GM19351 (cell line): Measurements from ENCODE around the gene MRPS2.

Experiments used
- ATAC-seq: cut with Tn5 transposase; IDR thresholded peaks from one replicate; pipeline ENCODE4 v1.9.1; 2021; ENCODE audit warnings: mild to moderate bottlenecking, moderate library complexity; ENCODE audit not compliant: unreplicated experiment

The MRPS2 gene

DNA sequence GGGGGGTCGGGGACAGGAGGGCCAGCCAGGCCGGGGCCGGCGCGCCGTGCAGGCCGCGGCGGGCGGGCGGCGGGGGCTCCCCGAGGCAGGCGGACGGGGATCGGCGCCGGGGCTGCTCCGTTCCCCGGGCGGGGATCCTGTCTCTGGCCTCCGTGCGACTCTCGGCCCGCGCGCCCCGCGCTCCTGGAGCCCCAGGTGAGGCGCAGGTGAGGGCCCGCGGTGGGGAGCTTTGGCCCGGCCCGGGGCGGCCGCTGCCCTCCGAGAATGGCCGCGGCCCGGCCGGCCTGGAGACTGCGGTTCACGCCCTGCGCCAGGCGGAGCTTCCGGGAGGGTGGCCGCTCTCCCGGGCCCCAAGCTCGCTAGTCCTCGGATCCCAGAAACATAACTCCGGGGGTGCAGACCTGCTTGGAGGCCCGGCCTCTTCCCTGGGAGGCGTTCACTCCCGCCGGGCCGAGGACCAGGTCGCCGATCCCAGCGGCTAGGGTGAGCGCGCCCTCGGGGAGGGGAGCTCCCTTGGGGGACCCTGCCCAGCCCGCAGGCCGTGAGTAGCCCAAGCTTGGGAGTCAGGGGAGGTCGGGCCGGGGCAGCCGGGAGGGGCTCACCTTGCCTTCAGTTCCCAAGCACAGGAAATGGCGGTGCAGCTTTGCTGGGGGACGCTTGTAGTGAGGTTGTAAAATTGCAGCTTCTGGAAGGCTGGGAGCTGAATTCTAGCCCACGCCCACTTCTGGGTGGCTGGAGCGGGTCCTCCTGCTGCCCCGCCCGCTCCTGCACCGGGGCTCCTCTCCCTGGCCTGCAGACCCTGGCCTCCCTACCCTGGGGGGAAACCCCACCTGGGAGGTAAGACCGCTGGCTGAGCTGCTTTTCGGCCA, 20.2 kb upstream of the MRPS2 start:
- no peak for ATAC-seq

DNA sequence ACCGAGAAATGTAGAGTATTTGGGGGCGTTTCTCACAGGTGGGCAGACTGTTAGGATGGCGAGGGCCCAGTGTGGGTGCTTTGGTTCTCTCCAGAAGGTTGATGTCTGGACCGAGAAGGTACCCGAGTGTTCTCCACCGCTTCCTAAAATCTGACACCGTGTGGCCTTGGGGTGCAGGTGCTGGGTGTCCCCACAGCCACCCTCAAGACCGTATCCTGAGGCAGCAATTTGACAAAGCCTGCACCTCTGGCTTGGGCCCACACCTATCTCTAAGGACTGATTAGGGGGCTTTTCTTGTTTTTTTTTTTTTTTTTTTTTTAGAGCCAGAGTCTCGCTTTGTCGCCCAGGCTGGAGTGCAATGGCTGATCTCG, 19.6 kb upstream of the MRPS2 start:
- ATAC-seq, result no peak

- no peak for ATAC-seq
Observed at GRCh38 chr9:135482015-135482754, 18.3 kb upstream of the MRPS2 start.

- no peak for ATAC-seq
Observed at GRCh38 chr9:135484460-135485277, 15.8 kb upstream of the MRPS2 start.

- no peak for ATAC-seq
Observed at GRCh38 chr9:135485385-135485784, 15.1 kb upstream of the MRPS2 start.

DNA sequence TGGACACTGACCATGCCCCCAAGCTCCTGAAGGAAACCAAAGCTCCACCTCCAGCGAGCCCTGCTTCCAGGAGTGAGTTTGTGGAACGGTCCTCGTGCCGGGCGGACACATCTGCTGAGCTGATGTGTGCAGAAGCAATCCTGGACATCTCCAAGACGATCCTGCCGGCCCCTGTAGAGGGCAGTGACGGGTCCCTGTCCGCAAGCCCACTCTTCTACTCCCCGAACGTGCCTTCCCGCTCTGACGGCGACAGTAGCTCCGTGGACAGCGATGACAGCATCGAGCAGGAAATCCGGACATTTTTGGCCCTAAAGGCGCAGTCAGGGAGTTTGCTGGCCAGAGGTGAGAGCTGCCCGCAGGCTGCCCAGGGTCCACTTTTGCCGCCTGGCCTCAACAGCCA, 14.7 kb upstream of the MRPS2 start:
- ATAC-seq, result no peak

DNA sequence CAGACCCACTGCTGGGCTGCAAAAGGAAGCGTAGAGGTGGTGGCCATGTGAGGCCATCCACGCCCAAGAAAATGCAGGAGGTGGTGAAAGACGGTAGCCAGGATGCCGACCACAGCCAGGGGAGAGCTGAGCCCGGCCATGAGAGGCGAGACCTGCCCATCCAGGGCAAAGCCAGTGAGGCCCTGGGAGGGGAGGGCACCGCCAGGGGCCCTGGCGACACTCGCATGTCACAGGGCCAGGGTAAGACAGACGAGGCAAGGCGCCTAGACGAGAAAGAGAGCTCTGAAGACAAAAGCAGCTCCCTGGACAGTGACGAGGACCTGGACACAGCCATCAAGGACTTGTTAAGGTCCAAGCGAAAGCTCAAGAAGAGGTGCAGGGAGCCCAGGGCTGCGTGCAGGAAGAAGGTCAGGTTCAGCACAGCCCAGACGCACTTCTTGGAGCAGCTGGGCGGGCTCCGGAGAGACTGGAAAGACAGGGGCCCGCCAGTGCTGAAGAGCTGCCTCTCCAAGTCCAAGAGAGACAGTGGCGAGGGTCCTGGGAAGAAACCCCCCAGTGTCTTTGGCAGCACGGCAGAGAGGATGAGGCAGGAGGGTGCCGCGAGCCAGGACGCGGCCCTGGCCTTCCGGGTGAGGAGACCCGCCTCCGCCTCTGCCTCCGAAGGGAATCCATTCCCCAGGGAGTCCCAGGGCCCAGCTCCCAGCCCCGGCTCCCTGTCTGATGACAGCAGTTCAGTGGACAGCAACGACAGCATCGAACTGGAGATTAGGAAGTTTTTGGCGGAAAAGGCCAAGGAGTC, 14.0 kb upstream of the MRPS2 start:
- no peak for ATAC-seq

DNA sequence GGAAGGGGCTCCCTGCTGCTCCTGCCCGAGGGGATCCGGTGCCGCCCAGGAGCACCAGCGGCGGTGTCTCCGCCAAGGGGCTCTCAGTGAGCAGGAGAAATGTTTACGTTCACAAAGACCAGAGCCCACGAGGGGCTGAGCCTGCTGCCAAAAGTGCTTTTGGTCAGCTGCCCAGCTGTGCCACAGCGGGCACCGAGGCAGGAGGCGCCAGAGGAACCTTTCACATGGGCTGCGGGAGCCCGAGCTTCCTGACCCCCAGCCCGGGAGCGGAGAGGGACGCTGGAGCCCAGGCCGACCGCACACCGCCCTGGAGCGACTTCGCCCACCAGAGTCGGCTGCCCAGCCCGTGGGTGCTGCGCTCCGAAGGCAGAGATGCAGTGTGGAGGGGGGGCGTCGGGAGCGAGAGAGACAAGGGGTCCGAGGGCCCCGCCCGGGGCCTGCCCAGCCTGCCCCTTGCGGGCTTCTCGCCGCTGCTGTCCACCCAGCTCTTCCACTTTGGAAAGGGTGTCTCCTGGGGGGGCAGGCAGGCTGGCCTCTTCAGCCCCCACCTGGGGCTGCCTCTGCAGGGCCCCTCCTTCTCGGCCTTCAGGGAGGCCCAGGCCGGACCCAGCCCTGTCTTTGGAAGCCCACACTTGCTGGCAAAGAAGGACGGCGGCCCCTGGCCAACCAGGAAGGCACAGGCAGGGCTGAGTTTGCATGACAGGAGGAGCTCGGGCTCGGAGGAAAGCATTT, 13.0 kb upstream of the MRPS2 start:
- ATAC-seq, result no peak

GRCh38 chr9:135488013-135488330, 12.5 kb upstream of the MRPS2 start:
- no peak for ATAC-seq

- ATAC-seq, result no peak
Observed at GRCh38 chr9:135488527-135488926, 12.0 kb upstream of the MRPS2 start.

GRCh38 chr9:135489188-135489906, 11.1 kb upstream of the MRPS2 start:
- ATAC-seq, result no peak

DNA sequence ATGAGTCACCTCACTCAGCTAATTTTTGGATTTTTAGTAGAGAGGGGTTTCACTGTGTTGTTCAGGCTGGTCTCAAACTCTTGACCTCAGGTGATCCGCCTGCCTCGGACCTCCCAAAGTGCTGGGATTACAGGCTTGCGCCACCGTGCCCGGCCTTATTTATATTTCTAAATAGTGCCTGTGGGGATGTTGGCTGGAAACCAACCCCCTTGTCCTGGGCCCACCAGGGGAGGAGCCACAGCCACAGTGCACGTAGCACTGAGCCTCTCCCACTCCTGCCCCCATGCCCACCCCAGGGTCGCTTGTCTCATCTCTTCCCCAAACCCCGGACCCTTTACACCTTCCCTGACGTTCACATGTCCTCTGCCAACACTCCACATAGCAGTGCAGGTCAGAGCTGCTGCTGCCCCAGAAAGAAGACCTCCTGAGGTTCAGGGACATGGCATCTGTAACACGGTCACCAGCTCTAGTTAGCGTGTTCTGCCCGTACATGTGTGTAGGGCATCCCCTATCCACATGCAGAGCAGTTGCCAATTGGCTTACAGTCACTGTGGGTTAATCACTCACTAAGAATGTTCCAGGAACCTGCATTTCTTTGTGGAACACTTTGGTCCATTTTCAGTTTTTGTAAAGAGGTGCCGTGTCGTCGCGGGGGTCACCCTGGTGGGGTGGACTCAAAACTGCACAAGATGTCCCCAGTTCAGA, 10.2 kb upstream of the MRPS2 start:
- no peak for ATAC-seq

GRCh38 chr9:135490980-135491464, 9.5 kb upstream of the MRPS2 start:
- no peak for ATAC-seq

- ATAC-seq, result no peak
Observed at GRCh38 chr9:135491764-135492163, 8.7 kb upstream of the MRPS2 start.

GRCh38 chr9:135492886-135493669, 7.4 kb upstream of the MRPS2 start:
- ATAC-seq, result no peak

DNA sequence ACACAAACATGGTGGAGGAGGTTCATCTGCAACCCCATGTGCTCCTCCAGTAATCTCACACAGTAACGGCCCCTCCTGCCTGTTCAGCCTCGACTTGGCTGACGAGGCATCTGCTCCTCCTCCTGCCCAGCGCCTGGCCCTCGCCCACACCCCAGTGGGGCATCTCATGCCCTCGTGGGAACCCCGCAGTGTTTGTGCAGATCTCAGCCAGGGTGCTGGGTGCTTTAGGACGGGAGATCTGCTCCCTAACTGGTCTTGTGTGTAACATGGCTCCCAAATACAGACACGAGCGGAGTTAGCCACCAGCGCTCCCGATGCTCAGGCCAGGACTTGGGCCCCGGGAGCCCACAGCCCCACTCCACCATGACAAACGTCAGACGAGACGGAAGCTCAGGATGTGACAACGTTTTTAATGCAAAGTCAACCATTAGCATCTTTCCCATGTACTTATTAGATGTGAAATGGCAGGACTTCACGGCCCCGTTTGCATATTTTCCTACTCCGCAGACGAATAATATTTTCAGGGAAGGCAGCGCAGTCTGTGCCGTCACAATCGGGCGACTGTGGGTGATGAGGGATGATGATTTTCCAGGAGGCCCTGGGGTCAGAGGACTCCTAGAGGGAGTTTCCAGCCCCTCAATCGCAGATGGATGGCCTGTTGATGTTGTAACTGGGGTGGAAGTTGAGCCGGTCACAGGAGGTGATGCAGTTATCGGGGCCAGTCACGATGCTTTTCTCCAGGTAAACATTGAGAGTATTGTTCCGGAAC, 5.5 kb upstream of the MRPS2 start:
- no peak for ATAC-seq
